GM19467 (cell line): Measurements from ENCODE around the gene ARHGAP33.
"Not testable (repeated sequence)": the region's sequence is repeated elsewhere in the genome, so short reads cannot be mapped to it uniquely, and the experiment has no call there.

ENCODE experiments used
- ATAC-seq: cut with Tn5 transposase; IDR thresholded peaks from one replicate; pipeline ENCODE4 v1.9.1; 2021; ENCODE audit warnings: mild to moderate bottlenecking, moderate library complexity; ENCODE audit not compliant: unreplicated experiment

ARHGAP33 gene

GRCh38 chr19:35830986-35831385 is 55.6 kb downstream of the ARHGAP33 start:
- no peak for ATAC-seq

- ATAC-seq, result no peak
Observed at GRCh38 chr19:35832054-35832453, 56.7 kb downstream of the ARHGAP33 start.

- no peak for ATAC-seq
Observed at GRCh38 chr19:35833972-35834371, 58.6 kb downstream of the ARHGAP33 start.

GRCh38 chr19:35836096-35836495 is 60.7 kb downstream of the ARHGAP33 start:
- not testable (repeated sequence) for ATAC-seq
